GM23338 (cell line): Measurements from ENCODE around the gene FUNDC1. TPM values are rescaled to one million over a fixed set of nuclear protein-coding genes. Genes with fewer than 3 reads are reported as not detected.

Source experiments
- ATAC-seq: fragments of 200-7000 bp; cut with Tn5 transposase; 3 replicates; pipeline ENCODE4 v1.9.1; 2020
- DNase-seq: peaks from one replicate; pipeline ENCODE4 v3.0.0-alpha.2; 2015; ENCODE audit warnings: low spot score
- H2AFZ ChIP-seq: fragments of 200-600 bp; sonication (generic); 2 replicates; pipeline ENCODE4 v1.8.0; 2016; ENCODE audit warnings: antibody characterized with exemption, mild to moderate bottlenecking, moderate library complexity
- H3F3A ChIP-seq: fragments of 200-600 bp; sonication (generic); replicated peaks from 2 replicates; pipeline ENCODE4 v1.8.0; 2017; ENCODE audit warnings: antibody characterized with exemption, mixed run types, low read depth
- H3K27ac ChIP-seq: fragments of 200-600 bp; sonication (generic); 2 replicates; pipeline ENCODE4 v1.6.1; 2016; ENCODE audit warnings: low read depth
- H3K27me3 ChIP-seq: fragments of 200-600 bp; sonication (generic); 2 replicates; pipeline ENCODE4 v1.8.0; 2016; ENCODE audit warnings: mild to moderate bottlenecking, mixed run types, moderate library complexity; ENCODE audit not compliant: insufficient read depth
- H3K36me3 ChIP-seq: fragments of 200-600 bp; sonication (generic); 2 replicates; pipeline ENCODE4 v1.8.0; 2016; ENCODE audit warnings: mild to moderate bottlenecking; ENCODE audit not compliant: insufficient read depth
- H3K4me1 ChIP-seq: fragments of 200-600 bp; sonication (generic); 2 replicates; pipeline ENCODE4 v1.8.0; 2016; ENCODE audit warnings: mild to moderate bottlenecking, moderate library complexity; ENCODE audit not compliant: insufficient read depth
- H3K4me2 ChIP-seq: fragments of 200-600 bp; sonication (generic); 2 replicates; pipeline ENCODE4 v1.7.1; 2017; ENCODE audit warnings: mixed run types
- H3K4me3 ChIP-seq: fragments of 200-600 bp; sonication (generic); 2 replicates; pipeline ENCODE4 v1.6.1; 2016; ENCODE audit warnings: mixed run types
- H3K79me2 ChIP-seq: fragments of 200-600 bp; sonication (generic); replicated peaks from 2 replicates; pipeline ENCODE4 v1.8.0; 2017; ENCODE audit warnings: mild to moderate bottlenecking; ENCODE audit not compliant: insufficient read depth
- H3K9me2 ChIP-seq: fragments of 200-600 bp; sonication (generic); 2 replicates; pipeline ENCODE4 v1.8.0; 2017; ENCODE audit not compliant: insufficient read depth
- H4K20me1 ChIP-seq: fragments of 200-600 bp; sonication (generic); replicated peaks from 2 replicates; pipeline ENCODE4 v1.8.0; 2017; ENCODE audit warnings: mild to moderate bottlenecking; ENCODE audit not compliant: insufficient read depth
- H3K27ac Mint-ChIP-seq: 2 replicates; pipeline ENCODE4 v1.8.0; 2020; ENCODE audit warnings: inconsistent platforms, mild to moderate bottlenecking, moderate library complexity, mixed read lengths
- H3K27me3 Mint-ChIP-seq: 3 replicates; pipeline ENCODE4 v1.8.0; 2022; ENCODE audit warnings: low read depth, mild to moderate bottlenecking, moderate library complexity, mixed read lengths, inconsistent platforms; ENCODE audit not compliant: insufficient read depth, poor library complexity
- H3K36me3 Mint-ChIP-seq: 3 replicates; pipeline ENCODE4 v1.8.0; 2021; ENCODE audit warnings: low read depth, mild to moderate bottlenecking, inconsistent platforms, moderate library complexity, mixed read lengths
- H3K4me1 Mint-ChIP-seq: 3 replicates; pipeline ENCODE4 v1.8.0; 2020; ENCODE audit warnings: mild to moderate bottlenecking, inconsistent platforms, mixed read lengths
- H3K4me3 Mint-ChIP-seq: 3 replicates; pipeline ENCODE4 v1.8.0; 2021; ENCODE audit warnings: moderate library complexity, mild to moderate bottlenecking, inconsistent platforms, mixed read lengths
- H3K9me3 Mint-ChIP-seq: 3 replicates; pipeline ENCODE4 v1.8.0; 2020; ENCODE audit warnings: moderate library complexity, mild to moderate bottlenecking, inconsistent platforms, mixed read lengths
- CTCF ChIP-seq, 2 experiments: fragments of 200-600 bp in 1 of 2; sonication (generic) in 1 of 2; conservative IDR thresholded peaks; 2 replicates each; pipeline versions ENCODE4 v1.5.1 to v1.6.1; 2016 to 2017; ENCODE audit warnings: antibody characterized with exemption in 2 of 2, low read depth in 2 of 2, mild to moderate bottlenecking in 2 of 2, moderate library complexity in 1 of 2
- EZH2 ChIP-seq: fragments of 200-600 bp; sonication (generic); IDR thresholded peaks from one replicate; pipeline ENCODE4 v1.8.0; 2017; ENCODE audit warnings: antibody characterized with exemption, mild to moderate bottlenecking, low read depth; ENCODE audit not compliant: unreplicated experiment
- JUNB ChIP-seq: IDR thresholded peaks from one replicate; pipeline ENCODE4 v1.6.1; 2016; ENCODE audit warnings: antibody characterized with exemption; ENCODE audit not compliant: unreplicated experiment
- REST ChIP-seq: IDR thresholded peaks from one replicate; pipeline ENCODE4 v1.6.1; 2018; ENCODE audit warnings: antibody characterized with exemption; ENCODE audit not compliant: unreplicated experiment
- STAT1 ChIP-seq: IDR thresholded peaks from one replicate; pipeline ENCODE4 v1.6.1; 2016; ENCODE audit warnings: antibody characterized with exemption; ENCODE audit not compliant: unreplicated experiment
- ZNF114 ChIP-seq: fragments of 250-450 bp; sonication (Bioruptor Pico); IDR thresholded peaks from 2 replicates; pipeline ENCODE4 v1.5.0; 2020; ENCODE audit warnings: mild to moderate bottlenecking, moderate library complexity
- ZNF462 ChIP-seq: fragments of 250-450 bp; sonication (Bioruptor Pico); IDR thresholded peaks from 2 replicates; pipeline ENCODE4 v1.5.0; 2020; ENCODE audit warnings: mild to moderate bottlenecking, moderate library complexity
- polyA plus RNA-seq: library from polyadenylated mRNA; unstranded; fragments of >200 nt; fragmentation: Nextera tagmentation; extraction: Ambion mirVana; gene quantifications from 2 replicates; pipeline ENCODE4 v1.2.1, GENCODE V29; 2016
- total RNA-seq: library from RNA; depleted of rRNA; stranded (reverse); fragments of >200 nt; shearing (Covaris generic); gene quantifications from 2 replicates; pipeline ENCODE4 v1.2.3, GENCODE V29; 2014

FUNDC1 gene
- total and polyA plus RNA-seq, 2 experiments from 2014 or later: 10.0 to 44.0 TPM

GRCh38 chrX:44489515-44489914 lies 53.1 kb downstream of the FUNDC1 start (continued):
- TF ChIP-seq REST (no peak), JUNB (no peak), ZNF114 (CRISPR knock-in tag) (no peak), EZH2 (no peak), CTCF (conservative IDR thresholded peaks at IDR 0.05; ENCODE audit: low read depth in 2 of 2) (no peak), STAT1 (no peak)

- Histone ChIP-seq H3K9me2 (no peaks in the 10 kb centered on the region), H3K4me3 (no peak overlapping the region), H2AFZ (no peak overlapping the region), H3K27ac (no peak overlapping the region), H3K79me2 (no peaks in the 10 kb centered on the region), H4K20me1 (no peaks in the 10 kb centered on the region), H3K36me3 (no peaks in the 10 kb centered on the region), H3F3A (no peaks in the 10 kb centered on the region), H3K27me3 (no peaks in the 10 kb centered on the region), H3K4me2 (no peak overlapping the region), H3K4me1 (no peaks in the 10 kb centered on the region)
- Mint-ChIP-seq H3K4me3 (no peak overlapping the region), H3K27me3 (no peaks in the 10 kb centered on the region), H3K9me3 (peaks cover 4% of the 10 kb centered on the region; the same call in 1 of the 3 replicates), H3K36me3 (no peaks in the 10 kb centered on the region), H3K4me1 (no peaks in the 10 kb centered on the region), H3K27ac (no peak overlapping the region)
- ATAC-seq: no peak
- DNase-seq: no peak
- TF ChIP-seq ZNF462 (CRISPR knock-in tag): no peak
- TF ChIP-seq CTCF (conservative IDR thresholded peaks at IDR 0.05; ENCODE audit: low read depth in 2 of 2): no peak
These were observed 58.0 kb downstream of the FUNDC1 start for GRCh38 chrX:44484607-44485146.
